ENCODE data around the gene UGT1A6.

UGT1A6 gene

DNA sequence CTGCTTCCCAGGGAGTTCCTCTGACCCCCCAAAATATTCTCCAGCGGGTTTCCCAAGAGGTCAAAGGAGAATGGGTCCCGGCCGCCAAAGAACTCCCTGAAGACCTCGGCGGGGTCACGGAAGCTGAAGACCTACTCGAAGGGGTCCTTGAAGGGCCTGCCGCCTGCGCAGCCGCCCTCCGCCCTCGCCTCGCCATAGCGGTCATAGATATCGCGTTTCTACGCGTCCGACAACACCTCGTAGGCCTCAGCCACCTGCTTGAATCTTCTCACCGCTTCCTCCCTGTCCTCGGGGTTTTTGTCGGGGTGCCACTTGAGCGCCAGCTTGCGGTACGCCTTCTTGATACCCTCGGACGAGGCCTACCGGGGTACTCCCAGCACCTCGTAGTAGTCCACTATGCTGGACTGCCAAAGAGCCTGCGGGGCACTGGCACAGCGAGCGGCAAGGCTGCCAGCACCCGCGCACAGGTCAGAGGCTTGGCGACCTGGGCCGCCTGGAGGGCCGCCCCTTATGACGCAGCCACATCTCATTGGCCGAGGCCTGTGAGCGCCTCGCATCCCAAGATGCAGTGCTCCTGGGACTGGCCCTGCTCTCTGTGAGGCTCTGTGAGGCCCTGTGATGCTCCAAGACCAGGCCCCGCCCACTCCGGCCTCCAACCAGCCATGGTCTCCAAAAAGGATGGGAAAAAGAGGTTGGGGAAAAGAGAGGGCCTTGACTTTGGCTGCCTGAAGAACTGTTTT is 62.4 kb downstream of the UGT1A6 start:
- Histone ChIP-seq H3K4me2 (ENCODE audit: low read length) (no peak overlapping the region), H3K79me2 (no peaks in the 10 kb centered on the region), H3K27ac (no peak overlapping the region), H3K27me3 (ENCODE audit: control insufficient read depth, insufficient read depth, low read length) (no peaks in the 10 kb centered on the region), H3K36me3 (ENCODE audit: control insufficient read depth, insufficient read depth, low read length) (no peaks in the 10 kb centered on the region), H3K9me3 (ENCODE audit: control insufficient read depth, low read length) (no peaks in the 10 kb centered on the region), H3K4me1 (no peaks in the 10 kb centered on the region), H2AFZ (no peak overlapping the region), H3K9ac (no peak overlapping the region), H3K4me3 (ENCODE audit: low read depth, low read length) (no peak overlapping the region)
- TF ChIP-seq, protein P1, sequence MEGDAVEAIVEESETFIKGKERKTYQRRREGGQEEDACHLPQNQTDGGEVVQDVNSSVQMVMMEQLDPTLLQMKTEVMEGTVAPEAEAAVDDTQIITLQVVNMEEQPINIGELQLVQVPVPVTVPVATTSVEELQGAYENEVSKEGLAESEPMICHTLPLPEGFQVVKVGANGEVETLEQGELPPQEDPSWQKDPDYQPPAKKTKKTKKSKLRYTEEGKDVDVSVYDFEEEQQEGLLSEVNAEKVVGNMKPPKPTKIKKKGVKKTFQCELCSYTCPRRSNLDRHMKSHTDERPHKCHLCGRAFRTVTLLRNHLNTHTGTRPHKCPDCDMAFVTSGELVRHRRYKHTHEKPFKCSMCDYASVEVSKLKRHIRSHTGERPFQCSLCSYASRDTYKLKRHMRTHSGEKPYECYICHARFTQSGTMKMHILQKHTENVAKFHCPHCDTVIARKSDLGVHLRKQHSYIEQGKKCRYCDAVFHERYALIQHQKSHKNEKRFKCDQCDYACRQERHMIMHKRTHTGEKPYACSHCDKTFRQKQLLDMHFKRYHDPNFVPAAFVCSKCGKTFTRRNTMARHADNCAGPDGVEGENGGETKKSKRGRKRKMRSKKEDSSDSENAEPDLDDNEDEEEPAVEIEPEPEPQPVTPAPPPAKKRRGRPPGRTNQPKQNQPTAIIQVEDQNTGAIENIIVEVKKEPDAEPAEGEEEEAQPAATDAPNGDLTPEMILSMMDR (IDR thresholded peaks at IDR 0.05), result no peak

- no peaks in the 10 kb centered on the region for H3K4me1 ChIP-seq
- TF ChIP-seq, protein P1 (IDR thresholded peaks at IDR 0.05), result no peak
- H3K79me2 ChIP-seq, result no peaks in the 10 kb centered on the region
- no peak overlapping the region for H2AFZ ChIP-seq
- no peak overlapping the region for H3K4me2 ChIP-seq (ENCODE audit: low read length)
- H3K27ac ChIP-seq, result no peak overlapping the region
- no peak overlapping the region for H3K9ac ChIP-seq
- H3K4me3 ChIP-seq (ENCODE audit: low read depth, low read length), result no peak overlapping the region
- H3K27me3 ChIP-seq (ENCODE audit: control insufficient read depth, insufficient read depth, low read length), result no peaks in the 10 kb centered on the region
- H3K36me3 ChIP-seq (ENCODE audit: control insufficient read depth, insufficient read depth, low read length), result no peaks in the 10 kb centered on the region
- no peaks in the 10 kb centered on the region for H3K9me3 ChIP-seq (ENCODE audit: control insufficient read depth, low read length)
Observed at GRCh38 chr2:233756429-233757081, 63.9 kb downstream of the UGT1A6 start.

DNA sequence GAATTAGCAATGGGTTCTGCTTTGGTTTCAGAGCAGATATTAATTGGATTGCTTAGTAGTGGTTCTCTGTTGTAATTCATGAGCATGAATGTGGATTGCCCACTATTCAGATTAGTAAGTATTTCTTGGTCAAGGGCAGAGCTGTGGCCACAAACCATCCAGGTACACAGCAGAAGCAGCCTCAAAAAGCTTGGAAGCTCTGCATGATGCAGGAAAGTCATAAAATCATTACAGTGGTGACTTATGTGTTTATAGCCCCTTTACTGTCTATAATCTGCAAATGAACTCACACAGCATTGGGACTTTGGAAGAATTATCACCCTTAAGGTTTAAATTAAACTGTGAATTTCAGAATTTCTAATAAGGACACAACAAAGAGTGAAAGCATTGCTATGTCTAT is 65.5 kb downstream of the UGT1A6 start:
- no peak overlapping the region for H3K27ac ChIP-seq
- H3K27me3 ChIP-seq (ENCODE audit: control insufficient read depth, insufficient read depth, low read length), result no peaks in the 10 kb centered on the region
- H3K9me3 ChIP-seq (ENCODE audit: control insufficient read depth, low read length), result no peaks in the 10 kb centered on the region
- TF ChIP-seq, protein P1 (IDR thresholded peaks at IDR 0.05), result no peak
- H3K79me2 ChIP-seq, result no peaks in the 10 kb centered on the region
- H3K4me3 ChIP-seq (ENCODE audit: low read depth, low read length), result no peak overlapping the region
- no peaks in the 10 kb centered on the region for H3K4me1 ChIP-seq
- no peak overlapping the region for H3K9ac ChIP-seq
- H3K4me2 ChIP-seq (ENCODE audit: low read length), result no peak overlapping the region
- H2AFZ ChIP-seq, result no peak overlapping the region
- H3K36me3 ChIP-seq (ENCODE audit: control insufficient read depth, insufficient read depth, low read length), result no peaks in the 10 kb centered on the region

DNA sequence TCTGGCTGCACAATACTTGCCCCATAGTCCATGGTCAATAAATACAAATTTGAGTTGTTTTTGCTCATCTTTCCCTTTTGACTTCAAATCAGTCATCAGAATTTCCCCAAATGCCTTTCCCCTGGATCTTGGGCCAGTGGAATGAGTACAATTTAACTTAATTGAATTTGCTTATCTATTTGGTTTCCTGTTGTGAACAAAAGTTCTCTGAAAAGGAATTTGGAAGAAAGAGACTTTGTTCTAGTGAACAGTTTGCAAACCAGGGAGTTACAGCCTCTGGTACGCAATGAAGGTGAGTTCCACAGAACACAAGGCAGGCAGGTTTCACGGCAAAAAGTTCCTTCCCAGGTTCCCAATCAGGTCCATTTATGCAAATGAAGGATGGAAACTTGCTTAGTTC is 66.2 kb downstream of the UGT1A6 start:
- H3K9me3 ChIP-seq (ENCODE audit: control insufficient read depth, low read length), result no peaks in the 10 kb centered on the region
- no peak overlapping the region for H2AFZ ChIP-seq
- H3K9ac ChIP-seq, result no peak overlapping the region
- H3K4me1 ChIP-seq, result no peaks in the 10 kb centered on the region
- TF ChIP-seq, protein P1 (IDR thresholded peaks at IDR 0.05), result no peak
- no peaks in the 10 kb centered on the region for H3K79me2 ChIP-seq
- H3K4me2 ChIP-seq (ENCODE audit: low read length), result no peak overlapping the region
- H3K4me3 ChIP-seq (ENCODE audit: low read depth, low read length), result no peak overlapping the region
- H3K27me3 ChIP-seq (ENCODE audit: control insufficient read depth, insufficient read depth, low read length), result no peaks in the 10 kb centered on the region
- no peaks in the 10 kb centered on the region for H3K36me3 ChIP-seq (ENCODE audit: control insufficient read depth, insufficient read depth, low read length)
- no peak overlapping the region for H3K27ac ChIP-seq
